ENCODE measurements around the gene KPNA6. TPM values are rescaled to one million over a fixed set of nuclear protein-coding genes. Genes with fewer than 3 reads are reported as not detected.

KPNA6 gene
- 100 to 1,000 TPM in 1 of 2 donors, 10 to 100 TPM in 1; 95.4 to 119 TPM for total RNA-seq
- 31.9 TPM for polyA plus RNA-seq (2013, experiment 1 of 2)
- polyA plus RNA-seq (2013, experiment 2 of 2), result 33.0 TPM
- long read RNA-seq, experiment 1, full-length matches to known transcripts, result 2 of 2 reads
- long read RNA-seq, experiment 1, partial matches to known transcripts, result 0 of 2 reads
- long read RNA-seq, experiment 1, other reads (novel, unspliced or antisense), result 0 of 2 reads
- long read RNA-seq, experiment 2, full-length matches to known transcripts, result 36 of 70 reads
- long read RNA-seq, experiment 2, partial matches to known transcripts, result 13 of 70 reads
- long read RNA-seq, experiment 2, other reads (novel, unspliced or antisense), result 21 of 70 reads
- long read RNA-seq, experiment 3, full-length matches to known transcripts, result 144 of 197 reads
- long read RNA-seq, experiment 3, partial matches to known transcripts, result 18 of 197 reads
- long read RNA-seq, experiment 3, other reads (novel, unspliced or antisense), result 35 of 197 reads
- long read RNA-seq, experiment 4, partial matches to known transcripts, result 0 of 2 reads
- long read RNA-seq, experiment 4, other reads (novel, unspliced or antisense), result 2 of 2 reads

DNA sequence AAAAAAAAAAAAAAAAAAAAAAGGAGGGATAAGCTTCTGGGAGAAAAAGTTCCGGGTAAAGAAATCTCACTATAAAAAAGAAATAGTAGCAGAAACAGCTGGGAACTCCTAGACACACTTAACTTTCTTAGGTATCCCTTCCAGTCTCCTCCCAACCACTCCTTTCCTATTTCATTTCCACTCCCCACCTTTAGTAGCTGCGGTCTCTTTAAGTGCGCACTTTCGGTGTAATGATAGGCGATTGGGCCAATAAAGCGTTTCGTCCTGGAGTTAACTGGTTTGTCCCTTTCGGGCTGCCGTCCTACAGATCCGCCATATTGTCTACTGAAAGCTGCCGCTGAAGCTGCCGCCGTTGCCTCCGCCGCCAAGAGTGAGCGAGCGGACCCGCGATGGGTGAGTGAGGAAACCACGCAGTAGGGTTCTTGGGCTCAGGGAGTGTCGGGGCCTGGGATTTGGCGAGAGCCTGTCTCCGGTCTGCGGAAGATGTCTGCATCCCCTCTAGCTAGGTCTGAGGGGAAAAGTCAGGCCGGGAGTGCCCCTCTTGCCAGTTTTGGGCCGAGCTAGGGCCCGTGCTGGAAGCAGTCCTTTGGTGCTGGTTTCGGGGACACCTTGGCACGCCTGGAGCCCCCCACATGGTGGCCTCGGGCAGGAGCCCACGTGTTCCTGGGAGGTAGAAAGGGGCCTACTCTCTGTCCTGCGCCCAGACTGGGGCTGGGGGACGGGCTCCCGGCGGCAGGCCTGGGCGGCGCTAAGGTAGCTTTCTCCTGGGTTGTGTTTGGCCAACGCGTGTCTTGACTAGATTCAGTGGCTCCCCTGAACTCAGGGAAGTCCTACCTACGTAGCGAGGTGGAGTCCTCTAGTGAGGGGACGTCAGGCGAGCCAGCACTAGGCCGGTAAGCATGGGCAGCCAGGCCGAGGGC lies at the start of gene KPNA6:
KPNA6 (plus strand) TSS at position 315 of the 920 bp plus-strand sequence; CDS start at position 390, 75 bp downstream.
- Mint-ChIP-seq H3K27ac (peak within 1 kb of the TSS; percentile 98), H3K4me1 (peaks cover 5% of the 10 kb centered on the region), H3K9me3 (no peaks in the 10 kb centered on the region), H3K36me3 (ENCODE audit: low read depth) (peaks cover 10% of the 10 kb centered on the region), H3K4me3 (peak within 1 kb of the TSS; percentile 97), H3K27me3 (ENCODE audit: insufficient read depth) (no peaks in the 10 kb centered on the region)
- Histone ChIP-seq H3K27me3 (ENCODE audit: control insufficient read depth, insufficient read depth, low read length, poor library complexity, severe bottlenecking) (no peaks in the 10 kb centered on the region), H3K9me3 (ENCODE audit: control insufficient read depth, low read length) (no peaks in the 10 kb centered on the region), H3K36me3 (ENCODE audit: control insufficient read depth, insufficient read depth, low read length) (peaks cover 4% of the 10 kb centered on the region), H3K27ac (ENCODE audit: low read depth, low read length) (peak within 1 kb of the TSS; percentile 22), H3K4me3 (ENCODE audit: low read length) (peak within 1 kb of the TSS; percentile 92), H3K9ac (ENCODE audit: extremely low read depth, low read length, poor library complexity, severe bottlenecking) (peak within 1 kb of the TSS; percentile 86), H3K4me1 (ENCODE audit: control insufficient read depth, insufficient read depth, low read length) (no peaks in the 10 kb centered on the region)
- WGBS, 2 experiments (ENCODE audit: insufficient coverage in 1 of 2, insufficient read length in 1 of 2), result 0% methylated on average over 24 to 44 of the region's 45 CpGs
- peak; percentile 97 for DNase-seq
- TF ChIP-seq, protein P1, sequence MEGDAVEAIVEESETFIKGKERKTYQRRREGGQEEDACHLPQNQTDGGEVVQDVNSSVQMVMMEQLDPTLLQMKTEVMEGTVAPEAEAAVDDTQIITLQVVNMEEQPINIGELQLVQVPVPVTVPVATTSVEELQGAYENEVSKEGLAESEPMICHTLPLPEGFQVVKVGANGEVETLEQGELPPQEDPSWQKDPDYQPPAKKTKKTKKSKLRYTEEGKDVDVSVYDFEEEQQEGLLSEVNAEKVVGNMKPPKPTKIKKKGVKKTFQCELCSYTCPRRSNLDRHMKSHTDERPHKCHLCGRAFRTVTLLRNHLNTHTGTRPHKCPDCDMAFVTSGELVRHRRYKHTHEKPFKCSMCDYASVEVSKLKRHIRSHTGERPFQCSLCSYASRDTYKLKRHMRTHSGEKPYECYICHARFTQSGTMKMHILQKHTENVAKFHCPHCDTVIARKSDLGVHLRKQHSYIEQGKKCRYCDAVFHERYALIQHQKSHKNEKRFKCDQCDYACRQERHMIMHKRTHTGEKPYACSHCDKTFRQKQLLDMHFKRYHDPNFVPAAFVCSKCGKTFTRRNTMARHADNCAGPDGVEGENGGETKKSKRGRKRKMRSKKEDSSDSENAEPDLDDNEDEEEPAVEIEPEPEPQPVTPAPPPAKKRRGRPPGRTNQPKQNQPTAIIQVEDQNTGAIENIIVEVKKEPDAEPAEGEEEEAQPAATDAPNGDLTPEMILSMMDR (conservative IDR thresholded peaks at IDR 0.05), result no peak

DNA sequence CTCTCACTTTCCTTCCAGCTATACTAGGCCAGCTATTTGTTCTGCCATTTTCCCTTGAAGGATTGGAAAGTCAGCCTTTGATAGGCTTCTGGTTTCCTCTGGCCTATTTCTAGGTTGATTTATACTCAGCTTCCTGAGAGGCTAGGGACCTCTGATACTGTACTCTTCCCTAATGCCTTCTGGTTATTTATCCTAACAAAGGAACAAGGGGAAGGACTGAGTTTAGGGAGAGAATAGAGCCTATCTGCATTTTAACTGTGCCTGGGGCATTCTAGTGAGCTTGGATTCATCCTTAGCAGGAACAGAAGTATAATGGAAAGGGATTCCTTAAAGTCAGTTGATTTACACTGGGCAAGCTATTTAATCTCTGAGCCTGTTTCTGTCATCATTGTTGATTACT lies 46.9 kb upstream of the KPNA6 start:
- DNase-seq, result peak; percentile 22

DNA sequence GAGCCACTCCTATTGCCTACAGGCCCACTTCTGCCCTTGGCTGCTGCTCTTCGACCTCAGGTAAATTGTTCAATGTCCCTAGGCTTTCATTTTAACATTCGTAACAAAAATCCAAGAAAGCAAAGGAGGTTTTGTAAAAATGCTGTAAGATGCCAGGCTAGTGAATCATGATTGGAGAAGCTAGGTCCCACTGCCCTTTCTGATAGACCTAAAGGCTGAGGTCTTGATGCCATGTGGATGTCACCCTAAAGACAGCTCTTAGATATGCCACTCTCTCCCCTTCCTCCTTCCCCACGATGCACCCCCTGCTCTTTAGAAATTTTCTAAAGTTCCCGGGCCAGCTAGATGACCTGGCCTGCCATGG lies 45.0 kb upstream of the KPNA6 start:
- H3K36me3 Mint-ChIP-seq (ENCODE audit: low read depth), result peaks cover 54% of the 10 kb centered on the region
- WGBS, 2 experiments (ENCODE audit: insufficient coverage in 1 of 2, insufficient read length in 1 of 2), result 89 to 96% methylated on average over 2 to 4 of the region's 4 CpGs
- H3K9me3 Mint-ChIP-seq, result no peaks in the 10 kb centered on the region

More for the DNA sequence above, 46.9 kb upstream of the KPNA6 start:
- Histone ChIP-seq H3K36me3 (ENCODE audit: control insufficient read depth, insufficient read depth, low read length) (peaks cover 82% of the 10 kb centered on the region), H3K4me1 (ENCODE audit: control insufficient read depth, insufficient read depth, low read length) (no peaks in the 10 kb centered on the region), H3K4me3 (ENCODE audit: low read length) (no peak overlapping the region), H3K9ac (ENCODE audit: extremely low read depth, low read length, poor library complexity, severe bottlenecking) (no peak overlapping the region), H3K27ac (ENCODE audit: low read depth, low read length) (peak overlapping the region; percentile 7), H3K9me3 (ENCODE audit: control insufficient read depth, low read length) (no peaks in the 10 kb centered on the region), H3K27me3 (ENCODE audit: control insufficient read depth, insufficient read depth, low read length, poor library complexity, severe bottlenecking) (no peaks in the 10 kb centered on the region)
- no peaks in the 10 kb centered on the region for H3K9me3 Mint-ChIP-seq
- peaks cover 66% of the 10 kb centered on the region for H3K36me3 Mint-ChIP-seq (ENCODE audit: low read depth)
- no peak overlapping the region for H3K4me3 Mint-ChIP-seq
- no peaks in the 10 kb centered on the region for H3K27me3 Mint-ChIP-seq (ENCODE audit: insufficient read depth)
- TF ChIP-seq, protein P1 (conservative IDR thresholded peaks at IDR 0.05), result no peak
- H3K27ac Mint-ChIP-seq, result no peak overlapping the region
- peaks cover 5% of the 10 kb centered on the region for H3K4me1 Mint-ChIP-seq

More for the DNA sequence above, 45.0 kb upstream of the KPNA6 start:
- H3K27me3 Mint-ChIP-seq (ENCODE audit: insufficient read depth), result no peaks in the 10 kb centered on the region
- no peak overlapping the region for H3K4me3 ChIP-seq (ENCODE audit: low read length)
- no peak overlapping the region for H3K4me3 Mint-ChIP-seq
- TF ChIP-seq, protein P1 (conservative IDR thresholded peaks at IDR 0.05), result no peak
- H3K4me1 ChIP-seq (ENCODE audit: control insufficient read depth, insufficient read depth, low read length), result no peaks in the 10 kb centered on the region
- peak overlapping the region; percentile 85 for H3K27ac Mint-ChIP-seq
- H3K4me1 Mint-ChIP-seq, result peaks cover 5% of the 10 kb centered on the region
- H3K9ac ChIP-seq (ENCODE audit: extremely low read depth, low read length, poor library complexity, severe bottlenecking), result no peak overlapping the region
- peak overlapping the region; percentile 84 for H3K27ac ChIP-seq (ENCODE audit: low read depth, low read length)
- no peaks in the 10 kb centered on the region for H3K27me3 ChIP-seq (ENCODE audit: control insufficient read depth, insufficient read depth, low read length, poor library complexity, severe bottlenecking)
- no peak for DNase-seq
- H3K9me3 ChIP-seq (ENCODE audit: control insufficient read depth, low read length), result no peaks in the 10 kb centered on the region
- peaks cover 67% of the 10 kb centered on the region for H3K36me3 ChIP-seq (ENCODE audit: control insufficient read depth, insufficient read depth, low read length)
